ENCODE measurements around the gene NPM3.
A peak's percentile ranks its signal among the peaks of the same experiment; 100 is the strongest.
"Not testable (repeated sequence)": the region's sequence is repeated elsewhere in the genome, so short reads cannot be mapped to it uniquely, and the experiment has no call there.

Gene NPM3

DNA sequence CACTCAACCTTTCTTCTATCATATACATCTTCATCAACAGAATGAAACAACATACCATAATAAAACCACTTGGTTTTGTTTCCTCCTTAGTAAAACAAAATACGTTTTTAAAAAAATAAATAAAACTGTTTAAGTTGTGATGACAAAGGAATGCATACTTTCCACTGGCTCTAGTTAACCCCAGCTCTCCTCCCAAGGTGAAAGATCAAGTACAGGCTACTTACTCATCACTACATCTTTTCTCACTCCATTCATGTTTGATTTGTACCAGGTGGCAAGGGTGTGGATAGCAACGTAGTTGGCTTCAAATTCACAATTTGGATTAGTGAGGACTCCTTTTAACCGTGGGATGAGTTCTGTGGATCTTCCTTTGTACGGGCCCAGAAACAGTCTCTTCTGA lies 20.3 kb upstream of the NPM3 start:
- DNase-seq: no peak

- DNase-seq: no peak
Measured at GRCh38 chr10:101797403-101798059, 14.3 kb upstream of the NPM3 start.

DNA sequence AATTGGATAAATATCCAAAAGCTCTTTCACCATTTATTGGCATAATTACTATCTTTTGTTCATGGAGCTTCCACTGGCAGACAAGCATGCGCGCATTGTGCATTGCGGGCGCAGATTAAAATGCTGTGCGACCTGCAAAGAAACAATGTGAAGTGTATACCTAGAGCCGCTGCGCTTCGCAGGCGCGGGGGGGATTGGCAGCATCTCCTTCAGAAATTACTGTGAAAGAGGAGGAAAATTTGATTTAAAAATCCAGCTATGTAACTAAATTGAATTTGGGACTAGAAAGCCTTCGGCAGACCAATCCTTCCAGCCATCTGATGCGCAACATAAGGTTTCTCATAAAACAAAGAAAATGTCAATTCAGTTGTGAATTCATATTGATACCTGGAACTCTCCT lies 10.3 kb upstream of the NPM3 start:
- DNase-seq: no peak

DNA sequence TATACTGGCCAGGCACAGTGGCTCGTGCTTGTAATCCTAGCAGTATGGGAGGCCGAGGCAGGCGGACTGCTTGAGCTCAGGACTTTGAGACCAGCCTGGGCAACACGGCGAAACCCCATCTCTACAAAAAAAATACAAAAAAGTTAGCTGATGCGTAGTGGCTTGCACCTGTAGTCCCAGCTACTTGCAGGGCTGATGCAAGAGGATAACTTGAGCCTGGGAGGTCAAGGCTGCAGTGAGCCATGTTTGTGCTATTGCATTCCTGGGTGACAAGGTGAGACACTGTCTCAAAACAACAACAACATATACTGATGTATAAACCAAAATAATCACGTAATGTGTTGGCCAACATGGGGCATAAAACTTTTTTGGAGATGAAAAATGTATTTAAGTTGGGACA lies 6.4 kb upstream of the NPM3 start:
- DNase-seq: no peak

DNA sequence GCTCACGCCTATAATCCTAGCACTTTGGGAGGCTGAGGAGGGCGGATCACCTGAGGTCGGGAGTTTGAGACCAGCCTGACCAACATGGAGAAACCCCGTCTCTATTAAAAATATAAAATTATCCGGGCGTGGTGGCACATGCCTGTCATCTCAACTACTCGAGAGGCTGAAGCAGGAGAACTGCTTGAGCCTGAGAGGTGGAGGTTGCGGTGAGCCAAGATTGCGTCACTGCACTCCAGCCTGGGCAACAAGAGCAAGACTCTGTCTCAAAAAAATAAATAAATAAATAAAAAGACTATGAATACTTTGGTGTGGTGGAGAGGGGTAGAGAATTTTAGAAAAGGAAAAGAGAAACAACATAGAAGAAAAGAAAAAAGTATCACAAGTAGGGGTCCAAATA lies 6.0 kb upstream of the NPM3 start:
- not testable (repeated sequence) for DNase-seq

DNA sequence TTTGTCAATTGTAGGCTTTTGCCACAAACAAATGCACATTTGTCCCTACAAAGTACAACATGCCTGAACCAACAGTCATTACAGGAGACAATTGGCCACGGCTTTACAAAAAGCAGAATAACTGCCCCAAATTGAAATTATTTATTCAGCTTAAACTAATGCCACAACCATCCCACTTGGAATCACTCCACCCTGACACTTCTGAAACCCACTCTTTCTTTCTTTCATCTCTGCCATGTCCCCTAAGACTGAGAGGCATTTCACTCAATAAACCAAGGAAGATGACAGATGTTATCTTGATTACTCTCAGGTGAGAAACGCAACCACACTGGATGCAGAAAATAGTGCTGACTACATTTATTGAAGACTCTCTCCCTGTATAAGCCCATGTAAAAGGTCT lies 2.6 kb upstream of the NPM3 start:
- no peak for DNase-seq

DNA sequence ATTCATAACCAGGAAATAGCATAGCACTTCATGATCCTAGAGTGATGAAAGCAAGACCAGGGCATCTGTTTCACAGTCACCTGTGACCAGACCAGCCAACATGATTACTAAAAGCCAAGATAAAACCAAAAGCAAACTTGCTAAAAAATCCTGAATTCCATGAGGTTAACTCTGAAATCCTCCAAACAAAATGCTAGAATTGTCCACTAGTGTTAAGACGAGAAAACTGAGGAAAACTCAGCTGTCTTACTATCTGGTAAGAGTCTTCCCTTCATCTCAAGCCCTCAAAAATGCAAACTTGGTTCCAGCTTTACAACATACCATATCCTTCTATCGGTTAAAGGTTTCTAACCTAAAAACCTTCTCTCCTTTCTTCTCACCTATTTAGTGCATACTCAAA lies 1.3 kb upstream of the NPM3 start:
- DNase-seq: no peak

GRCh38 chr10:101783736-101784118 lies 481 bp upstream of the NPM3 start:
- no peak for DNase-seq

DNA sequence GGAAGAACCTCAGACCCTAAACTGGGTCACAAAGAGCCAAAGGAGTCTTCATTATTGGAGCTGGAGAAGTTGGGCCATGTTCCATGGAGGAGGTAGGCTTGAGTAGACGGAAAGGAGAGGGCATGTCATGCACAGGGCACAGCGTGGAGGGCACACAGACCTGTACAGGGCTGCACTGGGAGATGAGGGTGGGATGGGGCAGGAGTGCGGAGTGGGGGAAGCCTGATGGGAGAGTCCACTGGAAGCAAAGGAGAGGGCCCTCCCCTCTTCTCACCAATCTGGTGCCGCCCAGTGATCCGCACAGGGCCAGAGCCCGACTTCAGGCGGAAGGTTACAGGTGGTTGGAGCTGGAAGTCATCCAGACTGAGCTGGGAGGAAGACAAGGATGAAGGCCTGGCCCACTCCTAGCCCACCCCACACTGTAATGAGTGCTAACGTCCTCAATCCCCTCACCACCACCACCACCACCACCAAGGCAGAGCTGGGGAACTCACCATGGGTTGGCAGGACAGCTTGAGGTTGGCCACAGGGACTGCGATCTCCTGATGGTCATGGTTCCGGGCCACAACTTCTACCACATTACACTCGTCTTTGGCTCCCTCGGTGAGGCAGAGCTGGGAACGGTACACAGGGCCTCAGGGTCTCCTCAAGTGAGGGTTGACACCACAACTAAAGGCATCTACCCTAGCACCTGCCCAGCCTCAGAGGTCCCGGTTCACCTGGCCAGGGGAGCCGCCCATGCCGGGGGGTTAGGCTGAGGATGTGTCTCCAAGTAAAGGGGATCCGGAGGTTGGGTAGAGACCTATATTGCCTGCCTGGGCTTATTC lies 1.0 kb downstream of the NPM3 start:
- no peak for DNase-seq

DNA sequence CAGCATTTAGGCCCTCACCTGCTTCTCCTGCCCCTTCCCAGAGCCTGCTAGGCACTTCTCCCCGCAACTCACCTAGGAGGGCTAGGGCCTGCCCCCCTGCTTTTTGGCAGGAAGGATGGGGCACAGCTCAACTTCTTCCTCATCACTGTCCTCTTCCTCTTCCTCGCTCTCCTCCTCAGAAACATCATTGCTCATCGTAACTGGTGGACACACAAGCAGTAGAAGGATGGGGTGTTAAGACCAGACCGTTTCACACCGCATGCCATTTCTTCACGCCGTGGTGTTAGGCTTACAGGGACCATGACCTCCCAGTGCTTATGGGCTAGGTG lies 1.6 kb downstream of the NPM3 start:
- no peak for DNase-seq

- DNase-seq: peak; percentile 52
Measured at GRCh38 chr10:101780818-101781654, 2.2 kb downstream of the NPM3 start.

DNA sequence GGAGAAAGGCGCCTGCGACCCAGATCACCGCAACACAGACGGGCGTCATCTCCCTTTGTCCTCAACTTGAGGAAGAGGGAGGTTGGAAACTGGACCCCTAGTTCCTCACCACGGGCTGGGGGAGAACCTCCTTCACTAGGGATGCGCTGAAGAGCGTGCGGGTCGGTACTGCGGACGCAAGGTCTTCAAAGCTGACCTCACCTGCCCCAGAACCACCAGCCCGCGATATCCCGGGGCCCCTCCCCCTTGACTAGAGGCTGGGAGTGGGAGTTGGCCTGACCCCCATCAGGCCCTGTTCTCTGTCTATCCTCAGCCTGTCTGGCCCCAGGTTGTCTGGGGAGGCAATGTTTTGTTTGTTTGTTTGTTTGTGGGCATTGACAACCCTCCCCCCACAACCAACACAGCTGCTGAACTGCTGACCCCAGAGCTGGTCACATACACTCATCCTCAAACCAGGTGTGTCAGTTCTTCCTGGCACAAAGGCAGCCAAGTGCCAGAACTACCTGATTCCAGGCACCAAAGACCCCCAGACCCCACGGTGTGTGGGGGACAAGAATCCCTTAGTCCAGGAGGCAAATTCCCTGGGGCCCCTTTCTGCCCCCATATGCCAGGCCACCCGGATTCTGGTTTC lies 2.9 kb downstream of the NPM3 start:
- DNase-seq: no peak

DNA sequence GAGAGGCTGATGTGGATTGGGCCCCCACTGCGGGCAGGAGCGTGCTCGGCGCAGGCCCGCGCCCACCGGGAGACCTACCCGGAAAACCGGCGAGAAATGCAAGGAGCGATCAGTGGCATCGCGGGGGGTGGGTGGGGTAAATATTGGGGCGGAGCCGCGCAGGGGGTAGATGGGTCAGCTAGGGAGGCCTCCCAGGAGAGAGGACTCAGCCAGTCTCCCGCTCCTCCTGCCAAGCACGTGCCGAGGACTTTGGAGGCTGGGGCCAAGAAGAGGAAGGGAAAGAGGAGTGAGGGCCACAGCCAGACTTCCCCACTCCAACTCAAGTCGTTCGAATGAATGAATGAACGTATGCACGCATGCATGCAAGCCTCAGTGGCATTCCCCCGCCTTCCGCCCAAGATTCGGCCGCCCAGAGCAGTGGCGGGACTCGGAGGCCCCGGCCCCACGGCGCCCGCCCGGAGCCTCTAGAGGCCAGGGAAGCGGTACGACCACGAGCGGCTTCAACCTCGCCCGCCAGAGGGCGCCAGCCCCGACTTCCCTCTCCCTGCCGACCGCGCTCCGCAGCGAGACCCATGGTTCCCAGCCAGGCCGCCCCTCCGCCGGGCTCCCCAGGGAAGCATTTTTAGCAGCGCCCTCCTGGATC lies 3.6 kb downstream of the NPM3 start:
- peak; percentile 58 for DNase-seq

- DNase-seq: no peak
Measured at GRCh38 chr10:101778781-101779543, 4.3 kb downstream of the NPM3 start.

GRCh38 chr10:101778151-101778780 lies 5.0 kb downstream of the NPM3 start:
- no peak for DNase-seq

GRCh38 chr10:101777619-101778145 lies 5.6 kb downstream of the NPM3 start:
- no peak for DNase-seq

GRCh38 chr10:101776161-101776817 lies 7.0 kb downstream of the NPM3 start:
- DNase-seq: no peak

- DNase-seq: no peak
Measured at GRCh38 chr10:101775273-101776160, 7.7 kb downstream of the NPM3 start, which contains the start of gene FGF8. Gene FGF8 (minus strand): TSS chr10:101776114. CDS start chr10:101775900, 214 bp downstream.

DNA sequence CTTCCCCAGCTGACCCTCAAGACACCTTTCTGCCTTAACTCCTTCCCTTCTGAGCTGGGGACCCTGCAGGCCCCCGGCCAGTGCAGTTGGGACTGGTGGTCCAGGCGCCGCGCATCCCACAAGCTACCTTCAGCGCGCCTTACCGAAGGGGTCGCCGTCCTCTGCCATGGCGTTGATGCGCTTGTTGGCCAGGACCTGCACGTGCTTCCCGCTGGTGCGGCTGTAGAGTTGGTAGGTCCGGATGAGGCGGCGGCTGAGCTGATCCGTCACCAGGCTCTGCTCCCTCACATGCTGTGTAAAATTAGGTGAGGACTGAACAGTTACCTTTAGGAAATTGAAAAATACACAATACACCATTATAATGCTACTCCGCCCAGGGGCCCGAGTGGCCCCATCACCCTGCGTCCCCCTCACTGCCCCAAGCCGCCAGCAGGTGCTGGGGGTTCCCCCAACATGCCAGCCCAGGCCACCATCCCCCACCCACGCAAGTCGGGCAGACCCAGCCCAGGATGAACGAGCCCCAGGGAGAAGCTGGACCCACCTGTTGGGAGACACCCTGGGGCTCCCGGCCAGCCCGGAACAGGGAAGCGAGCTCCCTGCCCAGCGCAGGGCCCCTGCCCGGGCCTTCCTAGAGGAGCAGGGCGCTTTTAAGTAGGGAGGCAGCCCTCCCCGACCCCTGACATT lies 8.5 kb downstream of the NPM3 start:
- no peak for DNase-seq
